HepG2 (cell line): ENCODE measurements around the gene SERPINF2. TPM values are rescaled to one million over a fixed set of nuclear protein-coding genes. Genes with fewer than 3 reads are reported as not detected.

Source experiments
- ATAC-seq: fragments of 200-7000 bp; cut with Tn5 transposase; 3 replicates; pipeline ENCODE4 v1.9.1; 2020; ENCODE audit warnings: mild to moderate bottlenecking, moderate library complexity
- BruUV-seq: library from RNA; stranded (reverse); fragments of 400-500 nt; replicated peaks from 2 replicates; lab custom pipeline; 2021; lab: Mats Ljungman, UMichigan
- CTCF ChIA-PET: fragments of 300-600 bp; formaldehyde crosslinking; extraction: SDS; loops from one replicate; lab custom pipeline; 2021; ENCODE audit warnings: low total read pairs, inconsistent platforms, low intra/inter-chr PET ratio; lab: Yijun Ruan, JAX
- POLR2A ChIA-PET: fragments of 350-600 bp; sonication (Branson Sonifier 250); formaldehyde crosslinking; loops from one replicate; lab custom pipeline; 2020; ENCODE audit warnings: antibody characterized with exemption, inconsistent platforms; lab: Yijun Ruan, JAX
- DNase-seq: peaks from one replicate; pipeline ENCODE4 v3.0.0-alpha.2; 2015; ENCODE audit warnings: low spot score
- FAIRE-seq: peaks from 3 replicates; lab custom pipeline; 2011; peaks lifted over from hg19 to GRCh38; lab: Jason Lieb, UNC
- H2AFZ ChIP-seq: one replicate; pipeline ENCODE4 v1.6.1; 2011; ENCODE audit warnings: low read length, inconsistent platforms
- H3K27ac ChIP-seq: fragments of 300-600 bp; 3 replicates; pipeline ENCODE4 v1.8.0; 2011; ENCODE audit warnings: mixed run types, mild to moderate bottlenecking, mixed read lengths, low read length, inconsistent platforms; ENCODE audit not compliant: insufficient read depth; ENCODE audit errors: extremely low read length
- H3K27me3 ChIP-seq, 2 experiments: fragments of 200-600 bp in 1 of 2; 2 replicates in 1 of 2; 3 replicates in 1 of 2; pipeline versions ENCODE4 v1.6.0 to v1.8.0; 2011; ENCODE audit warnings: low read length in 2 of 2, mild to moderate bottlenecking in 2 of 2, moderate library complexity in 2 of 2, inconsistent platforms in 1 of 2; ENCODE audit not compliant: insufficient read depth in 2 of 2, control insufficient read depth in 1 of 2
- H3K36me3 ChIP-seq, 2 experiments: fragments of 200-600 bp in 1 of 2; replicated peaks in 1 of 2; 2 replicates in 1 of 2; 3 replicates in 1 of 2; pipeline versions ENCODE4 v1.5.1 to v1.8.0; 2011; ENCODE audit warnings: low read length in 2 of 2, inconsistent platforms in 1 of 2; ENCODE audit not compliant: insufficient read depth in 2 of 2, control insufficient read depth in 1 of 2
- H3K4me1 ChIP-seq: 2 replicates; pipeline ENCODE4 v1.5.1; 2012; ENCODE audit warnings: low read length, inconsistent platforms; ENCODE audit not compliant: insufficient read depth
- H3K4me2 ChIP-seq: 2 replicates; pipeline ENCODE4 v1.6.0; 2011; ENCODE audit warnings: low read depth, low read length, inconsistent platforms
- H3K4me3 ChIP-seq, 3 experiments: fragments of 200-600 bp in 1 of 3; sonication (generic), shearing (Covaris generic) in 1 of 3; replicated peaks in 1 of 3; 2 replicates each; pipeline ENCODE4 v1.5.1; 2011 to 2016; ENCODE audit warnings: low read length in 3 of 3, inconsistent platforms in 2 of 3, low read depth in 2 of 3, mild to moderate bottlenecking in 2 of 3, control low read depth in 1 of 3, mixed read lengths in 1 of 3; ENCODE audit not compliant: insufficient read depth in 1 of 3
- H3K79me2 ChIP-seq: one replicate; pipeline ENCODE4 v1.6.1; 2011; ENCODE audit warnings: low read length, inconsistent platforms; ENCODE audit not compliant: insufficient read depth
- H3K9ac ChIP-seq: 2 replicates; pipeline ENCODE4 v1.6.0; 2011; ENCODE audit warnings: mild to moderate bottlenecking, low read depth, low read length, inconsistent platforms; ENCODE audit not compliant: insufficient read depth
- H3K9me3 ChIP-seq: 2 replicates; pipeline ENCODE4 v1.5.1; 2012; ENCODE audit warnings: mild to moderate bottlenecking, low read length
- H4K20me1 ChIP-seq: 2 replicates; pipeline ENCODE4 v1.6.0; 2011; ENCODE audit warnings: inconsistent platforms, mild to moderate bottlenecking, low read length, moderate library complexity; ENCODE audit not compliant: insufficient read depth
- FOSL2 ChIP-seq: sonication (generic); formaldehyde crosslinking; IDR thresholded peaks from 2 replicates; pipeline ENCODE4 v1.4.0; 2020; ENCODE audit warnings: missing genetic modification reagents
- HNF4A ChIP-seq: sonication (generic); formaldehyde crosslinking; IDR thresholded peaks from 2 replicates; pipeline ENCODE4 v1.4.0; 2020; ENCODE audit warnings: missing genetic modification reagents
- MYNN ChIP-seq: sonication (generic); formaldehyde crosslinking; IDR thresholded peaks from 2 replicates; pipeline ENCODE4 v1.4.0; 2020; ENCODE audit warnings: mild to moderate bottlenecking, low read depth, missing genetic modification reagents
- NONO ChIP-seq, 2 experiments: fragments of 450-650 bp in 1 of 2; sonication (generic) in 1 of 2; formaldehyde crosslinking in 1 of 2; IDR thresholded peaks in 1 of 2; conservative IDR thresholded peaks in 1 of 2; 2 replicates each; pipeline versions ENCODE4 v1.6.1 to v1.8.0; 2017 to 2022; ENCODE audit warnings: mild to moderate bottlenecking in 1 of 2, missing genetic modification reagents in 1 of 2, moderate library complexity in 1 of 2
- SSRP1 ChIP-seq: IDR thresholded peaks from 2 replicates; pipeline ENCODE4 v1.6.1; 2016; ENCODE audit warnings: control low read depth
- STAG1 ChIP-seq: sonication (generic); formaldehyde crosslinking; IDR thresholded peaks from 2 replicates; pipeline ENCODE4 v1.4.0; 2020; ENCODE audit warnings: missing genetic modification reagents
- SYNCRIP ChIP-seq: fragments of 200-400 bp; formaldehyde crosslinking; IDR thresholded peaks from 2 replicates; pipeline ENCODE4 v1.6.1; 2018; ENCODE audit warnings: mild to moderate bottlenecking, low read depth, low read length; ENCODE audit not compliant: insufficient read depth
- ZBTB7B ChIP-seq: sonication (generic); formaldehyde crosslinking; IDR thresholded peaks from 2 replicates; pipeline ENCODE4 v1.4.0; 2020; ENCODE audit warnings: missing genetic modification reagents
- ZNF138 ChIP-seq: sonication (generic); formaldehyde crosslinking; IDR thresholded peaks from 2 replicates; pipeline ENCODE4 v1.5.0; 2020; ENCODE audit warnings: mild to moderate bottlenecking, low read depth, missing genetic modification reagents
- ZNF567 ChIP-seq: sonication (generic); formaldehyde crosslinking; IDR thresholded peaks from 2 replicates; pipeline ENCODE4 v1.8.1; 2023; ENCODE audit warnings: mild to moderate bottlenecking, missing genetic modification reagents, borderline replicate concordance
- ZNF780A ChIP-seq: sonication (generic); formaldehyde crosslinking; IDR thresholded peaks from 2 replicates; pipeline ENCODE4 v1.8.0; 2022; ENCODE audit warnings: mild to moderate bottlenecking, missing genetic modification reagents, moderate library complexity
- WGBS: methylation state at CpG from one replicate; pipeline ENCODE4 v1.1.6; 2017; ENCODE audit warnings: low lambda C conversion rate; 5-methylcytosine and 5-hydroxymethylcytosine counted together
- in situ Hi-C: cut with HindIII; loops from 2 replicates; pipeline ENCODE4 v1.10.0; 2017; ENCODE audit warnings: low pct_unique_long_range_greater_than_20kb; ENCODE audit not compliant: extremely low pct_ligation_motif_present
- intact Hi-C: fragments of 100-400 bp; cut with micrococcal nuclease; formaldehyde crosslinking; loops from one replicate; pipeline ENCODE4 v1.10.0; 2022; ENCODE audit not compliant: unreplicated experiment
- polyA plus RNA-seq, 8 experiments: library from polyadenylated mRNA; depleted of rRNA in 3 of 8; stranded (reverse) in 7 of 8; unstranded in 1 of 8; fragments of >200 nt; fragmentation: Illumina TruSeq in 4 of 8; extraction: Trizol in 4 of 8; gene quantifications; 2 replicates each; pipeline versions ENCODE4 v1.2.1 to v1.2.3, GENCODE V29; 2011 to 2016; ENCODE audit warnings: low read depth in 4 of 8, missing spikeins in 1 of 8, mixed read lengths in 1 of 8; ENCODE audit not compliant: insufficient read depth in 1 of 8
- total RNA-seq, 5 experiments: library from RNA; depleted of rRNA; stranded (reverse); fragments of >200 nt; fragmentation: Illumina TruSeq; extraction: Trizol; gene quantifications; 2 replicates each; pipeline ENCODE4 v1.2.3, GENCODE V29; 2016; ENCODE audit warnings: low read depth in 1 of 5
- TF ChIP-seq, protein P1 (sequence below): sonication (generic); formaldehyde crosslinking; IDR thresholded peaks from 2 replicates; pipeline ENCODE4 v1.5.1; 2020; ENCODE audit warnings: mild to moderate bottlenecking, missing genetic modification reagents, moderate library complexity
- TF ChIP-seq, protein P2 (sequence below): IDR thresholded peaks from 2 replicates; pipeline ENCODE4 v1.6.1; 2018; ENCODE audit warnings: missing genetic modification reagents
- TF ChIP-seq, protein P3 (sequence below): sonication (generic); formaldehyde crosslinking; IDR thresholded peaks from 2 replicates; pipeline ENCODE4 v1.4.0; 2020; ENCODE audit warnings: missing genetic modification reagents
- TF ChIP-seq, protein P4 (sequence below): sonication (generic); formaldehyde crosslinking; IDR thresholded peaks from 2 replicates; pipeline ENCODE4 v1.8.0; 2022; ENCODE audit warnings: missing genetic modification reagents, low read depth, mild to moderate bottlenecking, borderline replicate concordance

The SERPINF2 gene
- total and polyA plus RNA-seq, 2 of the 13 experiments (the other 11 are each of a cell fraction or from before 2014, with no cell fraction given), result 309 to 548 TPM

DNA sequence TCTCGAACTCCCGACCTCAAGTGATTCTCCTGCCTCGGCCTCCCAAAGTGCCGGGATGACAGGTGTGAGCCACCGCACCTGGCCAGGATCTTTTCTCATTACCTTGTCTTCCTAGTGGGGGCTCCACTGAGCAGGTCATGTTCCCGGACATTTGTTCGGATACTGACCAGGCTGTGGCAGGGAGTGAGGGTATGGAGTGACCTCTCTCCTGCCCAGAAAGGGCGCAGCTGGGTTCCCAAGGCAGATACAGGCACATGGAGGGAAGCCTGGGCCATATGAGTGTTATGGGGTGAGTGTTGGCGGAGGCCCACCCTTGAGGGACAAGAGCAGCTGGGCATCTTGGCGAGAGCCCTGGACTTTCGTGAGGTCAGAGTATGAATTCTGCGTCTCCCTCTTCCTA, 24.7 kb downstream of the SERPINF2 start (continued):
- no peak for TF ChIP-seq ZNF567 (CRISPR knock-in tag)
- TF ChIP-seq, protein P1, sequence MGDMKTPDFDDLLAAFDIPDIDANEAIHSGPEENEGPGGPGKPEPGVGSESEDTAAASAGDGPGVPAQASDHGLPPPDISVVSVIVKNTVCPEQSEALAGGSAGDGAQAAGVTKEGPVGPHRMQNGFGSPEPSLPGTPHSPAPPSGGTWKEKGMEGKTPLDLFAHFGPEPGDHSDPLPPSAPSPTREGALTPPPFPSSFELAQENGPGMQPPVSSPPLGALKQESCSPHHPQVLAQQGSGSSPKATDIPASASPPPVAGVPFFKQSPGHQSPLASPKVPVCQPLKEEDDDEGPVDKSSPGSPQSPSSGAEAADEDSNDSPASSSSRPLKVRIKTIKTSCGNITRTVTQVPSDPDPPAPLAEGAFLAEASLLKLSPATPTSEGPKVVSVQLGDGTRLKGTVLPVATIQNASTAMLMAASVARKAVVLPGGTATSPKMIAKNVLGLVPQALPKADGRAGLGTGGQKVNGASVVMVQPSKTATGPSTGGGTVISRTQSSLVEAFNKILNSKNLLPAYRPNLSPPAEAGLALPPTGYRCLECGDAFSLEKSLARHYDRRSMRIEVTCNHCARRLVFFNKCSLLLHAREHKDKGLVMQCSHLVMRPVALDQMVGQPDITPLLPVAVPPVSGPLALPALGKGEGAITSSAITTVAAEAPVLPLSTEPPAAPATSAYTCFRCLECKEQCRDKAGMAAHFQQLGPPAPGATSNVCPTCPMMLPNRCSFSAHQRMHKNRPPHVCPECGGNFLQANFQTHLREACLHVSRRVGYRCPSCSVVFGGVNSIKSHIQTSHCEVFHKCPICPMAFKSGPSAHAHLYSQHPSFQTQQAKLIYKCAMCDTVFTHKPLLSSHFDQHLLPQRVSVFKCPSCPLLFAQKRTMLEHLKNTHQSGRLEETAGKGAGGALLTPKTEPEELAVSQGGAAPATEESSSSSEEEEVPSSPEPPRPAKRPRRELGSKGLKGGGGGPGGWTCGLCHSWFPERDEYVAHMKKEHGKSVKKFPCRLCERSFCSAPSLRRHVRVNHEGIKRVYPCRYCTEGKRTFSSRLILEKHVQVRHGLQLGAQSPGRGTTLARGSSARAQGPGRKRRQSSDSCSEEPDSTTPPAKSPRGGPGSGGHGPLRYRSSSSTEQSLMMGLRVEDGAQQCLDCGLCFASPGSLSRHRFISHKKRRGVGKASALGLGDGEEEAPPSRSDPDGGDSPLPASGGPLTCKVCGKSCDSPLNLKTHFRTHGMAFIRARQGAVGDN (CRISPR knock-in tag), result peak; percentile 29; the same call in 1 of the 2 replicates
- no peak for TF ChIP-seq ZBTB7B (CRISPR knock-in tag)
- TF ChIP-seq FOSL2 (CRISPR knock-in tag), result 0 out of 2 replicates have a peak, but pooled peaks have one; percentile 6
- TF ChIP-seq ZNF780A (CRISPR knock-in tag), result no peak
- TF ChIP-seq, all 625 proteins: peak for 5

DNA sequence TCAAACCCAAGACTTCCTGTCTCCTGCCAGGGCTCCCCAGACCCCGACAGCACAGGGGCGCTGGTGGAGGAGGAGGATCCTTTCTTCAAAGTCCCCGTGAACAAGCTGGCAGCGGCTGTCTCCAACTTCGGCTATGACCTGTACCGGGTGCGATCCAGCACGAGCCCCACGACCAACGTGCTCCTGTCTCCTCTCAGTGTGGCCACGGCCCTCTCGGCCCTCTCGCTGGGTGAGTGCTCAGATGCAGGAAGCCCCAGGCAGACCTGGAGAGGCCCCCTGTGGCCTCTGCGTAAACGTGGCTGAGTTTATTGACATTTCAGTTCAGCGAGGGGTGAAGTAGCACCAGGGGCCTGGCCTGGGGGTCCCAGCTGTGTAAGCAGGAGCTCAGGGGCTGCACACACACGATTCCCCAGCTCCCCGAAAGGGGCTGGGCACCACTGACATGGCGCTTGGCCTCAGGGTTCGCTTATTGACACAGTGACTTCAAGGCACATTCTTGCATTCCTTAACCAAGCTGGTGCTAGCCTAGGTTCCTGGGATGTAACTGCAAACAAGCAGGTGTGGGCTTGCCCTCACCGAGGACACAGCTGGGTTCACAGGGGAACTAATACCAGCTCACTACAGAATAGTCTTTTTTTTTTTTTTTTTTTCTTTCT, 27.3 kb downstream of the SERPINF2 start:
- no TSS peak for BruUV-seq
- peak overlapping the region; percentile 38 for H3K4me2 ChIP-seq
- H3K27me3 ChIP-seq, result no peaks in the 10 kb centered on the region
- POLR2A ChIA-PET, result interaction anchor here (0.7 to 13.7 kb wide), 21 partner anchors 8 to 561 kb away, joined by 3 to 480 read pairs (median 10); partner anchors contain the start of genes RPA1, SERPINF1, SERPINF2 and SMYD4
- peak overlapping the region; percentile 83 for H3K27ac ChIP-seq
- in situ Hi-C loops, result loop anchor here (5.0 kb wide), 1 partner anchor 53 kb away; no protein-coding TSS in a partner anchor
- peaks cover 55% of the 10 kb centered on the region for H3K4me1 ChIP-seq
- H2AFZ ChIP-seq, result no peak overlapping the region
- peak overlapping the region; percentile 60 for H3K9ac ChIP-seq
- ATAC-seq, result peak; percentile 89
- peak overlapping the region in 1 of 3 experiments; percentile 14; a peak in 1 of 6 replicates for H3K4me3 ChIP-seq
- peak; percentile 95 for DNase-seq
- CTCF ChIA-PET, result no interaction called here
- no peaks in the 10 kb centered on the region for H4K20me1 ChIP-seq
- peaks cover 13% of the 10 kb centered on the region for H3K79me2 ChIP-seq
- H3K36me3 ChIP-seq, result peaks cover 31 to 52% of the 10 kb centered on the region in 2 experiments
- intact Hi-C loops, result no loop called here
- no peaks in the 10 kb centered on the region for H3K9me3 ChIP-seq
- peak; percentile 86 for FAIRE-seq
- 26% methylated on average over 13 of the region's 21 CpGs for WGBS
- TF ChIP-seq HNF4A (CRISPR knock-in tag) (peak; percentile 38), ZNF138 (CRISPR knock-in tag) (no peak), SYNCRIP (no peak), SSRP1 (CRISPR knock-in tag) (no peak), NONO (IDR thresholded peaks at IDR 0.05) (no peak), NONO (CRISPR knock-in tag; conservative IDR thresholded peaks at IDR 0.05) (no peak), STAG1 (CRISPR knock-in tag) (no peak; the same call in 1 of the 2 replicates), MYNN (CRISPR knock-in tag) (no peak)
- TF ChIP-seq, protein P2, sequence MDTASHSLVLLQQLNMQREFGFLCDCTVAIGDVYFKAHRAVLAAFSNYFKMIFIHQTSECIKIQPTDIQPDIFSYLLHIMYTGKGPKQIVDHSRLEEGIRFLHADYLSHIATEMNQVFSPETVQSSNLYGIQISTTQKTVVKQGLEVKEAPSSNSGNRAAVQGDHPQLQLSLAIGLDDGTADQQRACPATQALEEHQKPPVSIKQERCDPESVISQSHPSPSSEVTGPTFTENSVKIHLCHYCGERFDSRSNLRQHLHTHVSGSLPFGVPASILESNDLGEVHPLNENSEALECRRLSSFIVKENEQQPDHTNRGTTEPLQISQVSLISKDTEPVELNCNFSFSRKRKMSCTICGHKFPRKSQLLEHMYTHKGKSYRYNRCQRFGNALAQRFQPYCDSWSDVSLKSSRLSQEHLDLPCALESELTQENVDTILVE (CRISPR knock-in tag), result no peak
- TF ChIP-seq, protein P3, sequence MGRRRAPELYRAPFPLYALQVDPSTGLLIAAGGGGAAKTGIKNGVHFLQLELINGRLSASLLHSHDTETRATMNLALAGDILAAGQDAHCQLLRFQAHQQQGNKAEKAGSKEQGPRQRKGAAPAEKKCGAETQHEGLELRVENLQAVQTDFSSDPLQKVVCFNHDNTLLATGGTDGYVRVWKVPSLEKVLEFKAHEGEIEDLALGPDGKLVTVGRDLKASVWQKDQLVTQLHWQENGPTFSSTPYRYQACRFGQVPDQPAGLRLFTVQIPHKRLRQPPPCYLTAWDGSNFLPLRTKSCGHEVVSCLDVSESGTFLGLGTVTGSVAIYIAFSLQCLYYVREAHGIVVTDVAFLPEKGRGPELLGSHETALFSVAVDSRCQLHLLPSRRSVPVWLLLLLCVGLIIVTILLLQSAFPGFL, result no peak
- TF ChIP-seq, protein P4, sequence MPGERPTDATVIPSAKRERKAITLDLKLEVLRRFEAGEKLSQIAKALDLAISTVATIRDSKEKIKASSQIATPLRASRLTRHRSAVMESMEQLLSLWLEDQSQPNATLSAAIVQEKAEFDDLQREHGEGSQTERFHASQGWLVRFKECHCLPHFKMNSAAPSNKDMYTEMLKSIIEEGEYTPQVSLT (CRISPR knock-in tag), result no peak
